Liver (tissue), 9 donors: ENCODE data around the gene TNS1. TPM values are rescaled to one million over a fixed set of nuclear protein-coding genes. Genes with fewer than 3 reads are reported as not detected.

Source experiments
- DNase-seq: peaks from one replicate; pipeline ENCODE4 v3.0.0-alpha.2; 2017; ENCODE audit warnings: low spot score
- H3K27ac ChIP-seq, 2 donors: one replicate each; pipeline ENCODE4 v1.7.0; 2013; ENCODE audit warnings: inconsistent platforms in 2 of 2, low read length in 2 of 2, control low read depth in 1 of 2, low read depth in 1 of 2, mild to moderate bottlenecking in 1 of 2
- H3K27me3 ChIP-seq, 4 donors: one replicate each; pipeline versions ENCODE4 v1.6.1 to v1.7.0; 2013; ENCODE audit warnings: low read length in 3 of 4, inconsistent platforms in 1 of 4, mild to moderate bottlenecking in 1 of 4, moderate library complexity in 1 of 4; ENCODE audit not compliant: control insufficient read depth in 4 of 4, insufficient read depth in 4 of 4
- H3K36me3 ChIP-seq, 4 donors: one replicate each; pipeline versions ENCODE4 v1.6.1 to v1.7.0; 2013; ENCODE audit warnings: low read length in 3 of 4, mild to moderate bottlenecking in 3 of 4, low read depth in 1 of 4, moderate library complexity in 1 of 4; ENCODE audit not compliant: control insufficient read depth in 4 of 4, insufficient read depth in 3 of 4
- H3K4me1 ChIP-seq, 4 donors: one replicate each; pipeline versions ENCODE4 v1.6.1 to v1.7.0; 2013; ENCODE audit warnings: low read length in 3 of 4, mild to moderate bottlenecking in 3 of 4, moderate library complexity in 1 of 4; ENCODE audit not compliant: control insufficient read depth in 4 of 4, insufficient read depth in 4 of 4
- H3K4me3 ChIP-seq, 3 donors: one replicate each; pipeline versions ENCODE4 v1.6.1 to v1.7.0; 2013; ENCODE audit warnings: low read length in 3 of 3, control low read depth in 1 of 3, low read depth in 1 of 3, mild to moderate bottlenecking in 1 of 3
- H3K9ac ChIP-seq, 2 donors: one replicate each; pipeline ENCODE4 v1.7.0; 2013; ENCODE audit warnings: low read length in 2 of 2, mild to moderate bottlenecking in 2 of 2, moderate library complexity in 2 of 2, control low read depth in 1 of 2, low read depth in 1 of 2
- H3K9me3 ChIP-seq, 4 donors: one replicate each; pipeline versions ENCODE4 v1.6.1 to v1.7.0; 2013; ENCODE audit warnings: low read length in 3 of 4; ENCODE audit not compliant: control insufficient read depth in 4 of 4
- ATF3 ChIP-seq: IDR thresholded peaks from 2 replicates; pipeline ENCODE4 v1.6.1; 2016; ENCODE audit warnings: antibody characterized with exemption
- CTCF ChIP-seq: fragments of 150-350 bp; IDR thresholded peaks from 2 replicates; pipeline ENCODE4 v1.5.1; 2017; ENCODE audit warnings: improper control_type of control experiment, low read depth, low read length; ENCODE audit not compliant: missing input control
- EGR1 ChIP-seq, 2 donors: IDR thresholded peaks; 2 replicates each; pipeline ENCODE4 v1.6.1; 2016 to 2018; ENCODE audit warnings: antibody characterized with exemption in 2 of 2, low read depth in 2 of 2
- FOXA1 ChIP-seq: IDR thresholded peaks from 2 replicates; pipeline ENCODE4 v1.6.1; 2016; ENCODE audit warnings: antibody characterized with exemption
- FOXA2 ChIP-seq: IDR thresholded peaks from 2 replicates; pipeline ENCODE4 v1.6.1; 2016; ENCODE audit warnings: antibody characterized with exemption
- GABPA ChIP-seq, 2 donors: IDR thresholded peaks in 1 of 2; conservative IDR thresholded peaks in 1 of 2; 2 replicates each; pipeline ENCODE4 v1.6.1; 2016; ENCODE audit warnings: antibody characterized with exemption in 2 of 2, mild to moderate bottlenecking in 1 of 2, moderate library complexity in 1 of 2
- HNF4A ChIP-seq, 2 donors: conservative IDR thresholded peaks; 2 replicates each; pipeline ENCODE4 v1.6.1; 2016; ENCODE audit warnings: antibody characterized with exemption in 2 of 2, mild to moderate bottlenecking in 2 of 2
- HNF4G ChIP-seq: IDR thresholded peaks from 2 replicates; pipeline ENCODE4 v1.6.1; 2016; ENCODE audit warnings: antibody characterized with exemption
- JUND ChIP-seq, 2 donors: IDR thresholded peaks; 2 replicates each; pipeline ENCODE4 v1.6.1; 2016; ENCODE audit warnings: antibody characterized with exemption in 2 of 2
- MAX ChIP-seq: IDR thresholded peaks from 2 replicates; pipeline ENCODE4 v1.6.1; 2016; ENCODE audit warnings: antibody characterized with exemption
- NR2F2 ChIP-seq: IDR thresholded peaks from 2 replicates; pipeline ENCODE4 v1.6.1; 2016; ENCODE audit warnings: antibody characterized with exemption
- RAD21 ChIP-seq, 2 donors: IDR thresholded peaks; 2 replicates each; pipeline ENCODE4 v1.6.1; 2016; ENCODE audit warnings: antibody characterized with exemption in 2 of 2, mild to moderate bottlenecking in 2 of 2
- REST ChIP-seq: IDR thresholded peaks from 2 replicates; pipeline ENCODE4 v1.6.1; 2016; ENCODE audit warnings: antibody characterized with exemption, mild to moderate bottlenecking
- RXRA ChIP-seq, 2 donors: IDR thresholded peaks; 2 replicates each; pipeline ENCODE4 v1.6.1; 2017 to 2018; ENCODE audit warnings: antibody characterized with exemption in 2 of 2, mild to moderate bottlenecking in 1 of 2
- SP1 ChIP-seq: IDR thresholded peaks from 2 replicates; pipeline ENCODE4 v1.6.1; 2018; ENCODE audit warnings: antibody characterized with exemption, mild to moderate bottlenecking
- TAF1 ChIP-seq: conservative IDR thresholded peaks from 2 replicates; pipeline ENCODE4 v1.6.1; 2016; ENCODE audit warnings: antibody characterized with exemption, mild to moderate bottlenecking
- YY1 ChIP-seq: IDR thresholded peaks from 2 replicates; pipeline ENCODE4 v1.6.1; 2016; ENCODE audit warnings: antibody characterized with exemption, mild to moderate bottlenecking
- ZBTB33 ChIP-seq: IDR thresholded peaks from 2 replicates; pipeline ENCODE4 v1.6.1; 2016; ENCODE audit warnings: antibody characterized with exemption
- WGBS: extraction: QIAGEN DNeasy Blood & Tissue Kit; methylation state at CpG from one replicate; pipeline ENCODE4 v1.1.7; 2013; 5-methylcytosine and 5-hydroxymethylcytosine counted together
- polyA plus RNA-seq, 2 donors: library from polyadenylated mRNA; stranded (reverse) in 1 of 2; unstranded in 1 of 2; fragments of 200-250 nt in 1 of 2; fragments of >200 nt in 1 of 2; fragmentation: Nextera tagmentation in 1 of 2; extraction: Ambion mirVana in 1 of 2; gene quantifications; one replicate each; pipeline versions ENCODE4 v1.2.1 to v1.2.3, GENCODE V29; 2013 to 2015
- total RNA-seq, 2 donors: library from RNA; depleted of rRNA; stranded (reverse); fragments of >200 nt; gene quantifications; one replicate each; pipeline ENCODE4 v1.2.3, GENCODE V29; 2014
- donor health status: healthy.
- donor health status: healthy.
- donor health status: healthy.
- donor health status: healthy.
- donor health status: healthy.

Gene TNS1
- total and polyA plus RNA-seq, 4 donors: 16.3 to 128 (median 57.3) TPM

- WGBS: 90% methylated on average over 15 of the region's 15 CpGs
- no peak for TF ChIP-seq ATF3
- TF ChIP-seq NR2F2: no peak
- no peak for TF ChIP-seq SP1
- no peak for TF ChIP-seq MAX
- TF ChIP-seq RXRA (IDR thresholded peaks at IDR 0.05): no peak
- no peak for TF ChIP-seq ZBTB33
- no peak for TF ChIP-seq HNF4A (conservative IDR thresholded peaks at IDR 0.05)
- no peak for TF ChIP-seq HNF4G
- TF ChIP-seq JUND (IDR thresholded peaks at IDR 0.05): no peak
- no peak for TF ChIP-seq RAD21 (IDR thresholded peaks at IDR 0.05)
- no peak for TF ChIP-seq TAF1
- no peak for TF ChIP-seq YY1
- TF ChIP-seq REST: no peak
- TF ChIP-seq CTCF: no peak
- no peak for TF ChIP-seq EGR1 (IDR thresholded peaks at IDR 0.05; ENCODE audit: low read depth in 2 of 2)
- no peak for TF ChIP-seq GABPA (IDR thresholded peaks at IDR 0.05 in 1 of 2, conservative IDR thresholded peaks at IDR 0.05 in 1 of 2)
- no peak for TF ChIP-seq FOXA1
- no peak for TF ChIP-seq FOXA2
- Histone ChIP-seq H3K4me1 (peaks cover 0 to 2% (median under 1%) of the 10 kb centered on the region in 4 donors), H3K36me3 (peaks cover 16 to 73% (median 41%) of the 10 kb centered on the region in 4 donors), H3K9ac (no peak overlapping the region), H3K4me3 (no peak overlapping the region), H3K27ac (no peak overlapping the region), H3K27me3 (no peaks in the 10 kb centered on the region), H3K9me3 (no peaks in the 10 kb centered on the region)
- no peak for DNase-seq
Measured at GRCh38 chr2:217832987-217833386, 169.8 kb downstream of the TNS1 start.
